Inflammatory macrophage (primary cell): ENCODE results near the gene OR11L1.

ENCODE experiments used
- DNase-seq, 2 donors: peaks; one replicate each; pipeline ENCODE4 v3.0.0-alpha.2; 2020 to 2022

OR11L1 gene

DNA sequence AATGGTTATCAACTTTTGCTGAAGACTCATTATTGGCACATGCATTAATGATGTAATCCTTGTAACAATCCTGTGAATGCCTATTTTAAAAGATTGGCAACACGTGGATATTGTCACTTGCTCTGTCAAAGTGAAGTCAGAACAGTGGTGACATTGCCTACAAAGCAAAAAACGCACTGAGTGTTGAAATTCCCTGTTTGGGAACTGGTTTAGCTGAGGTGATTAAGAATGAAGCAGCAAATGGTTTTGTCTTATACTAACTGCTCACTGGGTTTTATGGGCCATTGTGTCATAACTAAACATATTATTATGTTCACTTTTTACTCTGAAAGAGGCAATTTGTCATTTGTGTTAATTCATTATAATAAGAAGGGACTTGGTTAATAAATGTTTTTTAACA, 29.1 kb downstream of the OR11L1 start:
- no peak for DNase-seq

DNA sequence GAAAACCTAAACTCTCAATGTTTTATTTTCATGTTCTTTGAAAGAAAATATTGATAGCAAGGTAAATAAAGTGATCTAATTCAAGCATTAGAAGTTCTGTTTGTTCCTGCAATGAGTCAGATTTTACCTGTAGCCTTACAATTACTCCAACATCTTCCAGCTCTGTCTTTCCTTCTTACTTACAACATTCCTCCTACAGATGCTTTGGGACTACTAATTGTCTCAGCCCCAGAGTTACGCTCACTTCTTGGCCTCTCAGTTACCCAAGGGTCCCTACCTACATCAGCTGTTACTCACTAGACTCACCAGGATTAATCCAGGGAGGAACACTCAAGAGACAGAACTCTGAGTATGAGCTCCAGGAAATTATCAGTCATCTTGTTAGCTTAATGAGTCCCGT, 44.2 kb downstream of the OR11L1 start:
- DNase-seq = no peak
